Psoas muscle (tissue), 8 donors: ENCODE data around the gene ARHGEF28. TPM values are rescaled to one million over a fixed set of nuclear protein-coding genes. Genes with fewer than 3 reads are reported as not detected.

ENCODE experiments used
- ATAC-seq, 4 donors: fragments of 200-7000 bp; cut with Tn5 transposase; one replicate each; pipeline ENCODE4 v1.9.1; 2020; ENCODE audit warnings: moderate library complexity in 3 of 4, mild to moderate bottlenecking in 2 of 4
- DNase-seq, 2 donors: peaks; one replicate each; pipeline ENCODE4 v3.0.0-alpha.2; 2020
- H3K27ac ChIP-seq: fragments of 200-600 bp; one replicate; pipeline ENCODE4 v1.8.0; 2022
- H3K27me3 ChIP-seq, 3 donors: fragments of 200-600 bp in 1 of 3; one replicate each; pipeline versions ENCODE4 v1.6.1 to v1.8.0; 2013 to 2022; ENCODE audit warnings: low read length in 2 of 3, mild to moderate bottlenecking in 2 of 3, moderate library complexity in 1 of 3; ENCODE audit not compliant: insufficient read depth in 3 of 3
- H3K36me3 ChIP-seq, 2 donors: fragments of 200-600 bp in 1 of 2; one replicate each; pipeline versions ENCODE4 v1.6.1 to v1.8.0; 2013 to 2022; ENCODE audit warnings: low read depth in 1 of 2, mild to moderate bottlenecking in 1 of 2, moderate library complexity in 1 of 2; ENCODE audit not compliant: insufficient read depth in 1 of 2
- H3K4me1 ChIP-seq: fragments of 200-600 bp; one replicate; pipeline ENCODE4 v1.8.0; 2022
- H3K4me3 ChIP-seq: fragments of 200-600 bp; one replicate; pipeline ENCODE4 v1.8.0; 2022; ENCODE audit warnings: mild to moderate bottlenecking
- H3K9me3 ChIP-seq: fragments of 200-600 bp; one replicate; pipeline ENCODE4 v1.8.0; 2022
- whole genome bisulfite sequencing, 3 donors: extraction: QIAGEN DNeasy Blood & Tissue Kit; methylation state at CpG; one replicate each; pipeline versions ENCODE4 v1.1.6 to v1.1.7; 2013; 5-methylcytosine and 5-hydroxymethylcytosine counted together
- intact Hi-C, 2 donors: fragments of 100-400 bp; cut with DNase I; formaldehyde crosslinking; loops; one replicate each; pipeline versions ENCODE4 v1.11.0 to v1.14.2; 2022
- polyA plus RNA-seq, 3 donors: library from polyadenylated mRNA; stranded (reverse); fragments of 200-250 nt; gene quantifications; one replicate each; pipeline ENCODE4 v1.2.3, GENCODE V29; 2013
- total RNA-seq, 4 donors: library from RNA; stranded (reverse); fragmentation: NEBNext Ultra II Directional in 2 of 4; extraction: Animal tissue kit (Norgen Biotek cat#: 25700) in 2 of 4; gene quantifications; one replicate each; pipeline versions ENCODE4 v1.2.1 to v1.2.4, GENCODE V29; 2021 to 2023
- TF ChIP-seq, protein P1 (sequence below): fragments of 200-600 bp; IDR thresholded peaks from one replicate; pipeline ENCODE4 v1.8.0; 2022; ENCODE audit warnings: antibody characterized with exemption
- donor health status: healthy with polysubstance abuse.
- donor health status: DM: no; HTN: no; CAD: no; lungs with moderate emphysema.
- donor health status: Bipolar disorder and iron deficiency.
- donor health status: healthy.
- donor health status: DM: yes; HTN: yes; CAD: no.
- donor health status: DM: no; HTN: no; CAD: no.
- donor health status: DM: no; HTN: no; CAD: no.
- donor health status: DM: yes; HTN: yes; CAD: no.

Gene ARHGEF28
- total and polyA plus RNA-seq, 7 donors = 0.39 to 1.3 (median 1.00) TPM

GRCh38 chr5:73825199-73825598 is 199.2 kb downstream of the ARHGEF28 start:
- Histone ChIP-seq H3K27me3 (no peaks in the 10 kb centered on the region), H3K4me1 (no peaks in the 10 kb centered on the region), H3K9me3 (no peaks in the 10 kb centered on the region), H3K36me3 (no peaks in the 10 kb centered on the region), H3K27ac (no peak overlapping the region), H3K4me3 (no peak overlapping the region)
- WGBS, 3 donors = 91 to 94% (median 93%) methylated on average over 7 of the region's 7 CpGs
- TF ChIP-seq, protein P1, sequence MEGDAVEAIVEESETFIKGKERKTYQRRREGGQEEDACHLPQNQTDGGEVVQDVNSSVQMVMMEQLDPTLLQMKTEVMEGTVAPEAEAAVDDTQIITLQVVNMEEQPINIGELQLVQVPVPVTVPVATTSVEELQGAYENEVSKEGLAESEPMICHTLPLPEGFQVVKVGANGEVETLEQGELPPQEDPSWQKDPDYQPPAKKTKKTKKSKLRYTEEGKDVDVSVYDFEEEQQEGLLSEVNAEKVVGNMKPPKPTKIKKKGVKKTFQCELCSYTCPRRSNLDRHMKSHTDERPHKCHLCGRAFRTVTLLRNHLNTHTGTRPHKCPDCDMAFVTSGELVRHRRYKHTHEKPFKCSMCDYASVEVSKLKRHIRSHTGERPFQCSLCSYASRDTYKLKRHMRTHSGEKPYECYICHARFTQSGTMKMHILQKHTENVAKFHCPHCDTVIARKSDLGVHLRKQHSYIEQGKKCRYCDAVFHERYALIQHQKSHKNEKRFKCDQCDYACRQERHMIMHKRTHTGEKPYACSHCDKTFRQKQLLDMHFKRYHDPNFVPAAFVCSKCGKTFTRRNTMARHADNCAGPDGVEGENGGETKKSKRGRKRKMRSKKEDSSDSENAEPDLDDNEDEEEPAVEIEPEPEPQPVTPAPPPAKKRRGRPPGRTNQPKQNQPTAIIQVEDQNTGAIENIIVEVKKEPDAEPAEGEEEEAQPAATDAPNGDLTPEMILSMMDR = no peak
- DNase-seq (no peak), ATAC-seq (no peak)
- intact Hi-C loops = no loop called here

- Histone ChIP-seq H3K27me3 (no peaks in the 10 kb centered on the region), H3K9me3 (no peaks in the 10 kb centered on the region), H3K27ac (no peak overlapping the region), H3K36me3 (no peaks in the 10 kb centered on the region), H3K4me1 (no peaks in the 10 kb centered on the region), H3K4me3 (no peak overlapping the region)
- intact Hi-C loops = no loop called here
- TF ChIP-seq, protein P1 = no peak
- ATAC-seq (no peak), DNase-seq (no peak)
These were observed 199.7 kb downstream of the ARHGEF28 start for GRCh38 chr5:73825736-73826135.

DNA sequence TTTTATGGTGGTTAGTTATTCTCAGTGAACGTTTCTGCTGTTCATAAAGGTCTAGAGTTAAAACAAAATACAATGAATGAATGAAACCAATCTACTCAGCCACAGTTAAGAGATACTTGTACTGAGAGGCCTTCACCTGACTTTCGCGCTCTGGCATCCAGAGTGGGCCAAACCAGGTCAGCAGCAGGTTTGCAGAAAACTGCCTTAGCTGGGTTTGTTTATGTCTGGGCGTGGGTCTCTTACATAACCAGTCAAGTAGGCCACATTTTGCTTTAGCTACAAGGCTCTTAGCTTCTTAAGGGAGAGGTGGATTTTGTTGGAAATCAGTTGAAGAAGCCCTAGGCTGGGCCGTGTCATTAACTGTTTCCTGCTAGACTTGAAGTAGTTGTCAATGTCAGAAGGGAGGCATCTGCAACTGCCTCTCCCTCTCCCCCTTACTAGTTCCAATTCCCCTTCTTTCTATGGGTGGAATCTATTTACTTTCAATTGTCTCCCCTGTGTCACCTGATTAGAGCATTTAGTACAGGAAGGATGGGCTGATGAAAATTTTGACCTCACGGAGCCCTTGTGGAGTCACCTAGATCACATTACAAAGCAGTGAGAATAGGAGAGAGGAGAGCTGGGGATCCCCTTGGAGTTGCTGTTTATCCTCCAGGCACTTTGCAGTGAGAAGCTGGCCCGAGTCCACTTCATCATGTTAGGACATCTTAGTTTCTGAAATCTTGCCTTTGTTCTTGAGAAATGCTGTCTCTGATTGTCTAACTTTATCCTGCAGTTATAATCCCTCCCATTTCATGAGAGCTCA is 200.5 kb downstream of the ARHGEF28 start:
- DNase-seq = no peak
- no peaks in the 10 kb centered on the region for H3K27me3 ChIP-seq
- ATAC-seq = no peak
- H3K9me3 ChIP-seq = no peaks in the 10 kb centered on the region
- H3K4me3 ChIP-seq = no peak overlapping the region
- H3K27ac ChIP-seq = no peak overlapping the region
- WGBS, 3 donors = 56 to 63% (median 57%) methylated on average over 7 of the region's 7 CpGs
- intact Hi-C loops = no loop called here
- TF ChIP-seq, protein P1 = no peak
- H3K36me3 ChIP-seq = no peaks in the 10 kb centered on the region
- no peaks in the 10 kb centered on the region for H3K4me1 ChIP-seq

DNA sequence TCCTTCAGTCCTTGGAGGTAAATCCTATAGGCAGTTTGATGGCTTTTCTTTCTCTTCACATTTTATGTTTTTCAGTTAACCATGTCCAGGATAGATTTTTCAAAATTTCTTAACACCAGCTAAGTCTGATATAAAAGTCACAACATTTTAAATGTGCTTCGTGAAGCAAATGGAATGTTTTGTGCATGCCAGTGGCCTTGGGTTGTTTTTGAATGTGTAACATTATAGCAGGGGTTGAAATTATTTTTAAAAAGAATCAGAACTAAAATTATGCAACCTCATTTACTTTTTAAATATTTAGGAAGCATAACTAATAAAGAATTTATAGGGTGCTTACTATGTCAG is 201.1 kb downstream of the ARHGEF28 start:
- TF ChIP-seq, protein P1 = no peak
- Histone ChIP-seq H3K36me3 (no peaks in the 10 kb centered on the region), H3K4me3 (no peak overlapping the region), H3K27ac (no peak overlapping the region), H3K9me3 (no peaks in the 10 kb centered on the region), H3K4me1 (no peaks in the 10 kb centered on the region), H3K27me3 (no peaks in the 10 kb centered on the region)
- intact Hi-C loops = no loop called here
- ATAC-seq (no peak), DNase-seq (no peak)
- 31 to 79% (median 42%) methylated on average over 1 of the region's 1 CpG for WGBS, 3 donors

- TF ChIP-seq, protein P1 = no peak
- no peak overlapping the region for H3K27ac ChIP-seq
- H3K27me3 ChIP-seq = no peaks in the 10 kb centered on the region
- WGBS, 3 donors = 78 to 87% (median 80%) methylated on average over 3 of the region's 3 CpGs
- no peaks in the 10 kb centered on the region for H3K4me1 ChIP-seq
- intact Hi-C loops = no loop called here
- H3K4me3 ChIP-seq = no peak overlapping the region
- ATAC-seq (no peak), DNase-seq (no peak)
- H3K36me3 ChIP-seq = no peaks in the 10 kb centered on the region
- H3K9me3 ChIP-seq = no peaks in the 10 kb centered on the region
These were observed 202.5 kb downstream of the ARHGEF28 start for GRCh38 chr5:73828465-73828864.
